Calu3 (cell line): ENCODE results near the gene TEX264. TPM values are rescaled to one million over a fixed set of nuclear protein-coding genes. Genes with fewer than 3 reads are reported as not detected.

Experiments used
- BruUV-seq: library from RNA; stranded (reverse); fragments of 400-500 nt; replicated peaks from 2 replicates; lab custom pipeline; 2021; lab: Mats Ljungman, UMichigan
- CTCF ChIA-PET: fragments of 300-600 bp; sonication (Branson Sonifier 250); formaldehyde crosslinking; loops from one replicate; lab custom pipeline; 2022; ENCODE audit warnings: antibody characterized with exemption; lab: Charles Lee
- DNase-seq: peaks from one replicate; pipeline ENCODE4 v3.0.0; 2022
- H3K27ac Mint-ChIP-seq: one replicate; pipeline ENCODE4 v1.8.0; 2022; ENCODE audit warnings: mixed read lengths; ENCODE audit not compliant: unreplicated experiment
- H3K27me3 Mint-ChIP-seq: one replicate; pipeline ENCODE4 v1.8.0; 2022; ENCODE audit warnings: mixed read lengths; ENCODE audit not compliant: unreplicated experiment
- H3K36me3 Mint-ChIP-seq: one replicate; pipeline ENCODE4 v1.8.0; 2022; ENCODE audit warnings: mild to moderate bottlenecking, moderate library complexity, mixed read lengths; ENCODE audit not compliant: insufficient read depth, unreplicated experiment
- H3K4me1 Mint-ChIP-seq: one replicate; pipeline ENCODE4 v1.8.0; 2022; ENCODE audit warnings: mild to moderate bottlenecking, low read depth, mixed read lengths; ENCODE audit not compliant: unreplicated experiment
- H3K4me3 Mint-ChIP-seq: one replicate; pipeline ENCODE4 v1.8.0; 2022; ENCODE audit warnings: mild to moderate bottlenecking, low read depth, moderate library complexity, mixed read lengths; ENCODE audit not compliant: unreplicated experiment
- H3K9me3 Mint-ChIP-seq: one replicate; pipeline ENCODE4 v1.8.0; 2022; ENCODE audit warnings: low read depth, mixed read lengths; ENCODE audit not compliant: unreplicated experiment
- intact Hi-C: fragments of 100-400 bp; cut with micrococcal nuclease; formaldehyde crosslinking; loops from one replicate; pipeline ENCODE4 v1.10.0; 2022; ENCODE audit not compliant: unreplicated experiment
- total RNA-seq: library from RNA; stranded (reverse); gene quantifications from 2 replicates; pipeline ENCODE4 v1.2.3, GENCODE V29; 2022
- TF ChIP-seq, protein P1 (sequence below): fragments of 200-600 bp; IDR thresholded peaks from one replicate; pipeline ENCODE4 v1.8.0; 2022; ENCODE audit warnings: antibody characterized with exemption; ENCODE audit not compliant: unreplicated experiment

TEX264 gene
- total RNA-seq, 1 experiment from 2014 or later, result 37.0 TPM

DNA sequence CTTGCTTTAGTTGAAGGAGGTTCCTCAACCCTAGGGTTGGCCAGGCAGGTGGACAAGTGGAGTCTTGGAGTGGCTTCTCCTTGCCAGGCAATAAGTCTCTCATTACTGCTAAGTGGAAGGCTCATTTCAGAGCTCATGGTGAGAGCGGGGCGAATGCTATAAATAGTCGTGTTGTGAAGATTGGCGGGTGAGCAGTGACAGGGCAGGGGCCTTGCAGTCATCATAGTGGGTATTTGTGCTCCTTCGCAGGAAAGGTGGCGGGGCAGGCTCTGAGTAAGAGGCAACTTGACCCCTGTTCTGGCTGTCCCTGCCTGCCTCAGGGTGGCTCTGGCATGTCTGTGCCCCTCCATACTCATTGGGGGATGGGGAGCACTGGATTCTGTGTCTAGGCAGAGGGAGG lies 27.2 kb downstream of the TEX264 start:
- H3K4me1 Mint-ChIP-seq, result no peaks in the 10 kb centered on the region
- intact Hi-C loops, result no loop called here
- no TSS peak for BruUV-seq
- no peak overlapping the region for H3K27ac Mint-ChIP-seq
- H3K9me3 Mint-ChIP-seq, result no peaks in the 10 kb centered on the region
- no peaks in the 10 kb centered on the region for H3K36me3 Mint-ChIP-seq
- DNase-seq, result no peak
- TF ChIP-seq, protein P1, sequence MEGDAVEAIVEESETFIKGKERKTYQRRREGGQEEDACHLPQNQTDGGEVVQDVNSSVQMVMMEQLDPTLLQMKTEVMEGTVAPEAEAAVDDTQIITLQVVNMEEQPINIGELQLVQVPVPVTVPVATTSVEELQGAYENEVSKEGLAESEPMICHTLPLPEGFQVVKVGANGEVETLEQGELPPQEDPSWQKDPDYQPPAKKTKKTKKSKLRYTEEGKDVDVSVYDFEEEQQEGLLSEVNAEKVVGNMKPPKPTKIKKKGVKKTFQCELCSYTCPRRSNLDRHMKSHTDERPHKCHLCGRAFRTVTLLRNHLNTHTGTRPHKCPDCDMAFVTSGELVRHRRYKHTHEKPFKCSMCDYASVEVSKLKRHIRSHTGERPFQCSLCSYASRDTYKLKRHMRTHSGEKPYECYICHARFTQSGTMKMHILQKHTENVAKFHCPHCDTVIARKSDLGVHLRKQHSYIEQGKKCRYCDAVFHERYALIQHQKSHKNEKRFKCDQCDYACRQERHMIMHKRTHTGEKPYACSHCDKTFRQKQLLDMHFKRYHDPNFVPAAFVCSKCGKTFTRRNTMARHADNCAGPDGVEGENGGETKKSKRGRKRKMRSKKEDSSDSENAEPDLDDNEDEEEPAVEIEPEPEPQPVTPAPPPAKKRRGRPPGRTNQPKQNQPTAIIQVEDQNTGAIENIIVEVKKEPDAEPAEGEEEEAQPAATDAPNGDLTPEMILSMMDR, result no peak
- H3K4me3 Mint-ChIP-seq, result no peak overlapping the region
- CTCF ChIA-PET, result no interaction called here
- no peaks in the 10 kb centered on the region for H3K27me3 Mint-ChIP-seq

DNA sequence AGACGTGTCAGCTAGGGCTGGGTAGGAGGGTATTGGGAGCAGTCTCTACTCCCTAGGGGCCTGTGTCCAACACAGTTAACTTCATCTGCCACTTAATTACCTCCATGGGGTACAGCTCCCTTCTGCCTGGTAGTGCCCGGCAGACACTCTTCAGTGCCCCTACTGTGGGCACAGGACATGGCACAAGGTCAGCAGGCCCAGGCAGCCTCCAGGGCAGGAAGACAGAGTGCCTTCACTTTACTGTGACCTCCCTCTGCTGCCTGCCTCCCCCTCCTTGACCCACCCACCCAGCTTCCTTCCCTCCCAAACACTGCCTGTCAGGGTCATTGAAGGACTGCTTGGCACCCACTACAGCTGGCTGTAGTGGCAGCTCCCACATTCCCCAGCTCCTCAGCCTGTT lies 29.4 kb downstream of the TEX264 start:
- Mint-ChIP-seq H3K4me3 (no peak overlapping the region), H3K27me3 (no peaks in the 10 kb centered on the region), H3K9me3 (no peaks in the 10 kb centered on the region), H3K4me1 (no peaks in the 10 kb centered on the region), H3K27ac (no peak overlapping the region), H3K36me3 (no peaks in the 10 kb centered on the region)
- no peak for DNase-seq
- intact Hi-C loops, result no loop called here
- TF ChIP-seq, protein P1, result no peak
- CTCF ChIA-PET, result no interaction called here
- BruUV-seq, result no TSS peak

DNA sequence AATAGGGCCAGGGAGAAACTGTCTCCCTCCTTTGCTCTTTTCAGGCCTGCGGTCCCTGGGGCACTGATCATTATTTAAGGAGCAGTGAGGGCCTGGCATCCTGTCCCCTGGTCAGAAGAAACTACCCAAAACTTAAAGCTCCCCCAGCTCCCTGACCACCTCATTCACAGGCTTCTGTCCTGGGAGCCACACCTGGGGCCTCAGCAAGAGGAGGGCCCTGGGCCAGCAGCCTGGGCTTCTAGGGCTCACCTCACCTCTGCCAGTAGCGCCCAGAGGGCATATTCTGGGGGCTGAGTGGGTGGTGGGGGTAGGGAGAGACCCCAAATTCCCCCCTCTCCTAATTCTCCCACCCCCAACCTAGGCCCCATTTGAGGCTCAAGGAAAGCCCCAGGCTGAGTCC lies 31.1 kb downstream of the TEX264 start:
- intact Hi-C loops, result no loop called here
- Mint-ChIP-seq H3K27me3 (no peaks in the 10 kb centered on the region), H3K9me3 (no peaks in the 10 kb centered on the region), H3K4me3 (no peak overlapping the region), H3K4me1 (no peaks in the 10 kb centered on the region), H3K27ac (no peak overlapping the region), H3K36me3 (no peaks in the 10 kb centered on the region)
- CTCF ChIA-PET, result interaction anchor here (0.6 kb wide), 1 partner anchor 432 kb away, joined by 5 read pairs; no protein-coding TSS in a partner anchor
- BruUV-seq, result no TSS peak
- TF ChIP-seq, protein P1, result no peak
- DNase-seq, result no peak

DNA sequence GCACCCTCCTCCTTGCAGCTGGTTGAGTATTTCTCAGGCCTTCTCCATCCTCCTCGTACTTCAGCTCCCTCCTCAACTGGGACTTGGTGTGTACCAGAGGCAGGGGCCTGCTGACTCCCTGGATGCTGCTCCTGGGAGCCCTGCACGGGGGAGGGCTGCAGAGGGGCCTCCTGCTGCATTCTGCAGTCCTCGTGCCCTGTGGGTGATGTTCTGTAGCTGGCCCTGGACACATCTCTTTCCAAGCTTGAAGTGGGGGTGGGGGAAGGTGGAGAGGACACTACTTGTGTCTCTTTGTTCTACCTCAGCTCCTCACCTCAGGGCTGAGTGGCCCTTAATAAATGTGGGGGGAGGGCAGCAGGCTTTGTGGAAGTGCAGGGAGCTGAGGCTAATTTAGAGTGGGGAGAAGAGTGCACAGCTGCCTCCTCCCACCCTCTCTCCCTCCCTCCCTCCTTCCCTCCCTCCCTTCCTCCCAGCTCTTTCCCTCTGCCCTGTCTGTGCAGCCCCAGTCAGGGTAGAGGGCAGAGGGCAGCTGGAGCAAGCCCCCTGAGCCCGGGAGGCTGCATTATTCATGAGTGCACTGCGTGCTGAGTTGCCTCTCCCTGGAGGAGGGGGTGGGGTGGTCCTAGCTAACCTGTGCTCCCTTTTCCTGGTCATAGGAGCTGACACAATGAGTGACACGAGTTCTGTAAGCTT lies 32.2 kb downstream of the TEX264 start:
- TF ChIP-seq, protein P1, result no peak
- CTCF ChIA-PET, result no interaction called here
- Mint-ChIP-seq H3K9me3 (no peaks in the 10 kb centered on the region), H3K36me3 (no peaks in the 10 kb centered on the region), H3K4me3 (no peak overlapping the region), H3K27ac (no peak overlapping the region), H3K4me1 (no peaks in the 10 kb centered on the region), H3K27me3 (no peaks in the 10 kb centered on the region)
- no peak for DNase-seq
- BruUV-seq, result no TSS peak
- intact Hi-C loops, result no loop called here
